Adrenal gland (tissue), 5 donors: ENCODE results near the gene UACA.

Experiments
- POLR2A ChIP-seq, 2 donors: fragments of 450-650 bp; IDR thresholded peaks; one replicate each; pipeline ENCODE4 v1.6.1; 2017; ENCODE audit warnings: antibody characterized with exemption in 2 of 2, mild to moderate bottlenecking in 2 of 2, moderate library complexity in 1 of 2
- TF ChIP-seq, protein P1 (sequence below), 6 experiments: fragments of 450-650 bp in 4 of 6; fragments of 200-600 bp in 2 of 6; sonication (generic) in 1 of 6; IDR thresholded peaks; 1 replicate in 5 of 6; 2 replicates in 1 of 6; pipeline versions ENCODE4 v1.5.1 to v1.8.0; 2016 to 2021; ENCODE audit warnings: antibody characterized with exemption in 6 of 6, mild to moderate bottlenecking in 2 of 6, moderate library complexity in 1 of 6
- donor health status: DM: no; HTN: no; CAD: no.

DNA sequence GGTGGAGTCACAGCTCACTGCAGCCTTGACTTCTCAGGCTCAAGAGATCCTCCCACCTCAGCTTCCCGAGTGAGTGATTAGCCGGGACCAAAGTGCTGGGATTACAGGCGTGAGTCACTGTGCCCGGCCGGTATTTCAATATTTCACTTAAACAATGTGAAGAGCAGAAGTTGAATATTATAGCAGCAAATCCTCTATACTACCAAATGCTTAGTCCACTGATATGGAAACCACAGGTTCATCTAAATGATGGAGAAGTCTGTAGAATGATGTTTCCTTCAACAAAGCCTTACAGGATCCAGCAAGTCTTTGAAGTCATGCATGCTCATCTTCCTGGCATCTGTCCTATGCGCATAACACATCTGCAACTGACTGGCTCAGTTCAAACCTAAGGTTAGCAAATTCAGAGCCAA, 20.3 kb upstream of the UACA start:
- TF ChIP-seq POLR2A (IDR thresholded peaks at IDR 0.05) = no peak
- TF ChIP-seq, protein P1, sequence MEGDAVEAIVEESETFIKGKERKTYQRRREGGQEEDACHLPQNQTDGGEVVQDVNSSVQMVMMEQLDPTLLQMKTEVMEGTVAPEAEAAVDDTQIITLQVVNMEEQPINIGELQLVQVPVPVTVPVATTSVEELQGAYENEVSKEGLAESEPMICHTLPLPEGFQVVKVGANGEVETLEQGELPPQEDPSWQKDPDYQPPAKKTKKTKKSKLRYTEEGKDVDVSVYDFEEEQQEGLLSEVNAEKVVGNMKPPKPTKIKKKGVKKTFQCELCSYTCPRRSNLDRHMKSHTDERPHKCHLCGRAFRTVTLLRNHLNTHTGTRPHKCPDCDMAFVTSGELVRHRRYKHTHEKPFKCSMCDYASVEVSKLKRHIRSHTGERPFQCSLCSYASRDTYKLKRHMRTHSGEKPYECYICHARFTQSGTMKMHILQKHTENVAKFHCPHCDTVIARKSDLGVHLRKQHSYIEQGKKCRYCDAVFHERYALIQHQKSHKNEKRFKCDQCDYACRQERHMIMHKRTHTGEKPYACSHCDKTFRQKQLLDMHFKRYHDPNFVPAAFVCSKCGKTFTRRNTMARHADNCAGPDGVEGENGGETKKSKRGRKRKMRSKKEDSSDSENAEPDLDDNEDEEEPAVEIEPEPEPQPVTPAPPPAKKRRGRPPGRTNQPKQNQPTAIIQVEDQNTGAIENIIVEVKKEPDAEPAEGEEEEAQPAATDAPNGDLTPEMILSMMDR (IDR thresholded peaks at IDR 0.05) = no peak
